Measurements from ENCODE around the gene XPNPEP3.

DNA sequence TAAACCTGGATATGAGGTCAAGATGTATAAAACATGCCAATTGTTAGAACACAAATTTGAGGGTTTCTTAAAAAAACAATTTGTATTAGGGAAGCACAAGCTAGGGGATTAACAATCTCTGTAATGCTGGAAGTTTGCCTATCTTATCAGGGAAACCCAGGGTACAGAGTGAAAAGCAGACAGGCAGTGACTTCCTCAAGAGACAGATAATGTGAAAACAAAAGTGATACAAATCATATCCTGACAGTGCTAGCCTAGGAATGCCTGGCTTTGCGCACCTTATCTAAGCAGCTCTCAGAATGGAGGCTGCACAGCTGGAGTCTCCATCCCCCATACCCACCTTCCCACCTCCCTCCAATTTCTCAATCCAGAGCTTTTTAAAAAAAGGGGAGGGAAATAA, 71.7 kb downstream of the XPNPEP3 start:
- no peak for TF ChIP-seq POLR2A (IDR thresholded peaks at IDR 0.05)
- TF ChIP-seq, protein P1, sequence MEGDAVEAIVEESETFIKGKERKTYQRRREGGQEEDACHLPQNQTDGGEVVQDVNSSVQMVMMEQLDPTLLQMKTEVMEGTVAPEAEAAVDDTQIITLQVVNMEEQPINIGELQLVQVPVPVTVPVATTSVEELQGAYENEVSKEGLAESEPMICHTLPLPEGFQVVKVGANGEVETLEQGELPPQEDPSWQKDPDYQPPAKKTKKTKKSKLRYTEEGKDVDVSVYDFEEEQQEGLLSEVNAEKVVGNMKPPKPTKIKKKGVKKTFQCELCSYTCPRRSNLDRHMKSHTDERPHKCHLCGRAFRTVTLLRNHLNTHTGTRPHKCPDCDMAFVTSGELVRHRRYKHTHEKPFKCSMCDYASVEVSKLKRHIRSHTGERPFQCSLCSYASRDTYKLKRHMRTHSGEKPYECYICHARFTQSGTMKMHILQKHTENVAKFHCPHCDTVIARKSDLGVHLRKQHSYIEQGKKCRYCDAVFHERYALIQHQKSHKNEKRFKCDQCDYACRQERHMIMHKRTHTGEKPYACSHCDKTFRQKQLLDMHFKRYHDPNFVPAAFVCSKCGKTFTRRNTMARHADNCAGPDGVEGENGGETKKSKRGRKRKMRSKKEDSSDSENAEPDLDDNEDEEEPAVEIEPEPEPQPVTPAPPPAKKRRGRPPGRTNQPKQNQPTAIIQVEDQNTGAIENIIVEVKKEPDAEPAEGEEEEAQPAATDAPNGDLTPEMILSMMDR (IDR thresholded peaks at IDR 0.05), result no peak

Data from vagina (tissue), 2 donors.